Endothelial cell of umbilical vein (primary cell): ENCODE results near the gene CCDC121. TPM values are rescaled to one million over a fixed set of nuclear protein-coding genes. Genes with fewer than 3 reads are reported as not detected.
A peak's percentile ranks its signal among the peaks of the same experiment; 100 is the strongest.

ENCODE experiments used
- BruUV-seq: library from RNA; stranded (reverse); fragments of 400-500 nt; replicated peaks from 2 replicates; lab custom pipeline; 2021; lab: Mats Ljungman, UMichigan
- CTCF ChIA-PET: fragments of 300-600, 350-600 bp; sonication (Branson Sonifier 250); formaldehyde crosslinking; loops from one replicate; lab custom pipeline; 2021; ENCODE audit warnings: antibody characterized with exemption, inconsistent platforms; lab: Charles Lee
- POLR2A ChIA-PET: fragments of 300-600, 350-600 bp; sonication (Branson Sonifier 250); formaldehyde crosslinking; loops from one replicate; lab custom pipeline; 2021; ENCODE audit warnings: antibody characterized with exemption, inconsistent platforms; lab: Charles Lee
- DNase-seq: peaks from one replicate; pipeline ENCODE4 v3.0.0-alpha.2; 2011; ENCODE audit warnings: low read depth, low spot score
- FAIRE-seq: peaks from 2 replicates; lab custom pipeline; 2011; peaks lifted over from hg19 to GRCh38; lab: Jason Lieb, UNC
- H2AFZ ChIP-seq: 2 replicates; pipeline ENCODE4 v1.6.0; 2012; ENCODE audit warnings: low read depth, low read length, control low read depth, inconsistent platforms
- H3K27ac ChIP-seq: 2 replicates; pipeline ENCODE4 v1.5.1; 2011; ENCODE audit warnings: low read depth, mild to moderate bottlenecking, control low read depth, low read length, moderate library complexity; ENCODE audit not compliant: insufficient read depth
- H3K27me3 ChIP-seq, 2 experiments: 2 replicates each; pipeline versions ENCODE4 v1.6.0 to v1.6.1; 2011; ENCODE audit warnings: low read length in 2 of 2, mixed read lengths in 1 of 2; ENCODE audit not compliant: control insufficient read depth in 2 of 2, insufficient read depth in 2 of 2
- H3K36me3 ChIP-seq, 2 experiments: 2 replicates in 1 of 2; 3 replicates in 1 of 2; pipeline ENCODE4 v1.5.1; 2011; ENCODE audit warnings: low read length in 2 of 2, mild to moderate bottlenecking in 1 of 2, moderate library complexity in 1 of 2; ENCODE audit not compliant: control insufficient read depth in 2 of 2, insufficient read depth in 2 of 2; ENCODE audit errors: extremely low read depth in 1 of 2
- H3K4me1 ChIP-seq: 3 replicates; pipeline ENCODE4 v1.5.1; 2011; ENCODE audit warnings: mild to moderate bottlenecking, low read length; ENCODE audit not compliant: control insufficient read depth, insufficient read depth; ENCODE audit errors: extremely low read depth
- H3K4me2 ChIP-seq: 2 replicates; pipeline ENCODE4 v1.6.1; 2011; ENCODE audit warnings: low read length, control low read depth, mixed read lengths; ENCODE audit not compliant: insufficient read depth
- H3K4me3 ChIP-seq, 3 experiments: fragments of 200-600 bp in 1 of 3; sonication (generic), shearing (Covaris generic) in 1 of 3; replicated peaks in 1 of 3; 2 replicates each; pipeline ENCODE4 v1.5.1; 2011 to 2016; ENCODE audit warnings: control low read depth in 3 of 3, low read length in 3 of 3, mild to moderate bottlenecking in 2 of 3, inconsistent platforms in 1 of 3, low read depth in 1 of 3, moderate library complexity in 1 of 3; ENCODE audit not compliant: insufficient read depth in 1 of 3
- H3K79me2 ChIP-seq: 2 replicates; pipeline ENCODE4 v1.6.0; 2012; ENCODE audit warnings: low read length, inconsistent platforms; ENCODE audit not compliant: control insufficient read depth, insufficient read depth
- H3K9ac ChIP-seq: replicated peaks from 2 replicates; pipeline ENCODE3; 2011; ENCODE audit warnings: low read length, control low read depth; ENCODE audit not compliant: insufficient read depth; ENCODE audit errors: extremely low read depth
- H3K9me1 ChIP-seq: replicated peaks from 3 replicates; pipeline ENCODE4 v1.6.0; 2011; ENCODE audit warnings: mild to moderate bottlenecking, low read length; ENCODE audit not compliant: control insufficient read depth, insufficient read depth; ENCODE audit errors: extremely low read depth
- H3K9me3 ChIP-seq: replicated peaks from 2 replicates; pipeline ENCODE4 v1.5.1; 2012; ENCODE audit warnings: low read length, inconsistent platforms; ENCODE audit not compliant: control insufficient read depth, insufficient read depth
- H4K20me1 ChIP-seq: replicated peaks from 2 replicates; pipeline ENCODE3; 2011; ENCODE audit warnings: mild to moderate bottlenecking, low read length; ENCODE audit not compliant: control insufficient read depth, insufficient read depth; ENCODE audit errors: extremely low read depth
- CTCF ChIP-seq, 2 donors: IDR thresholded peaks; 1 replicate in 1 of 2; 2 replicates in 1 of 2; pipeline ENCODE4 v1.5.1; 2011; ENCODE audit warnings: low read length in 2 of 2, mild to moderate bottlenecking in 2 of 2, moderate library complexity in 2 of 2, control low read depth in 1 of 2, inconsistent platforms in 1 of 2, low read depth in 1 of 2; ENCODE audit not compliant: insufficient read depth in 1 of 2; ENCODE audit errors: extremely low read depth in 1 of 2
- EZH2 ChIP-seq: IDR thresholded peaks from 2 replicates; pipeline ENCODE4 v1.6.1; 2012; ENCODE audit warnings: borderline replicate concordance, low read depth, mild to moderate bottlenecking, moderate library complexity, low read length, inconsistent platforms; ENCODE audit not compliant: severe bottlenecking
- FOS ChIP-seq: IDR thresholded peaks from 2 replicates; pipeline ENCODE4 v1.6.1; 2011; ENCODE audit warnings: mild to moderate bottlenecking, low read length, moderate library complexity, borderline replicate concordance; ENCODE audit not compliant: insufficient read depth
- GATA2 ChIP-seq: IDR thresholded peaks from 2 replicates; pipeline ENCODE4 v1.7.0; 2011; ENCODE audit warnings: low read depth, mild to moderate bottlenecking, moderate library complexity, mixed read lengths, low read length; ENCODE audit not compliant: insufficient read length, insufficient read depth
- JUN ChIP-seq: IDR thresholded peaks from 2 replicates; pipeline ENCODE4 v1.6.1; 2011; ENCODE audit warnings: borderline replicate concordance, low read depth; ENCODE audit not compliant: insufficient read length, insufficient read depth
- MAX ChIP-seq: IDR thresholded peaks from 2 replicates; pipeline ENCODE4 v1.6.1; 2011; ENCODE audit not compliant: insufficient read depth, insufficient read length
- MYC ChIP-seq: IDR thresholded peaks from one replicate; pipeline ENCODE4 v1.6.1; 2011; ENCODE audit warnings: mild to moderate bottlenecking, low read depth, low read length
- POLR2A ChIP-seq: IDR thresholded peaks from 2 replicates; pipeline ENCODE4 v1.6.1; 2012; ENCODE audit warnings: low read depth, mild to moderate bottlenecking, control low read depth, low read length
- POLR2AphosphoS5 ChIP-seq: IDR thresholded peaks from 2 replicates; pipeline ENCODE4 v1.6.1; 2012; ENCODE audit warnings: low read depth, mild to moderate bottlenecking, control low read depth, low read length, moderate library complexity; ENCODE audit not compliant: insufficient read depth
- dilution Hi-C: fragments of 300-500 bp; cut with MboI; formaldehyde crosslinking; loops from one replicate; pipeline ENCODE4 v1.15.0; 2019; ENCODE audit warnings: low sequenced_read_pairs; ENCODE audit not compliant: extremely low pct_ligation_motif_present
- intact Hi-C: fragments of 100-400 bp; cut with micrococcal nuclease; formaldehyde crosslinking; loops from one replicate; pipeline ENCODE4 v1.10.0; 2022
- polyA plus RNA-seq, 4 experiments: library from polyadenylated mRNA; depleted of rRNA in 3 of 4; stranded (reverse) in 3 of 4; unstranded in 1 of 4; fragments of >200 nt; gene quantifications; 2 replicates each; pipeline versions ENCODE4 v1.2.1 to v1.2.3, GENCODE V29; 2011 to 2012; ENCODE audit warnings: missing spikeins in 1 of 4
- total RNA-seq: library from RNA; stranded (reverse); gene quantifications from 2 replicates; pipeline ENCODE4 v1.2.3, GENCODE V29; 2021

The CCDC121 gene
- total and polyA plus RNA-seq, 2 donors (not counting 3 experiments of a cell fraction or from before 2014, with no cell fraction given): 0.92 to 3.3 TPM

- FAIRE-seq: peak; percentile 94
- H3K4me3 ChIP-seq: peak within 1 kb of the TSS; percentile 51 to 98 (median 94)
- no peaks in the 10 kb centered on the region for H3K36me3 ChIP-seq
- TF ChIP-seq GATA2: no peak
- TF ChIP-seq POLR2AphosphoS5: peak; percentile 93
- peak; percentile 91 for TF ChIP-seq POLR2A
- peak; percentile 59 for TF ChIP-seq JUN
- peak in 1 of 2 donors; percentile 7 for TF ChIP-seq CTCF (IDR thresholded peaks at IDR 0.05; ENCODE audit: extremely low read depth in 1 of 2, insufficient read depth in 1 of 2, low read depth in 1 of 2, low read length in 2 of 2)
- TF ChIP-seq MYC: peak; percentile 1
- TF ChIP-seq FOS: peak; percentile 52
- no peak for TF ChIP-seq EZH2
- peak; percentile 51 for TF ChIP-seq MAX
- ChIA-PET CTCF (no interaction called here), POLR2A (no interaction called here)
- H3K27ac ChIP-seq: peak within 1 kb of the TSS; percentile 77
- H2AFZ ChIP-seq: peak within 1 kb of the TSS; percentile 88
- BruUV-seq: no TSS peak
- no peaks in the 10 kb centered on the region for H3K27me3 ChIP-seq
- H4K20me1 ChIP-seq: peaks cover 3% of the 10 kb centered on the region
- H3K9me3 ChIP-seq: no peaks in the 10 kb centered on the region
- dilution Hi-C loops: loop anchor here (25.0 kb wide), 1 partner anchor 121 kb away; no protein-coding TSS in a partner anchor
- peaks cover 48% of the 10 kb centered on the region for H3K79me2 ChIP-seq
- peak; percentile 89 for DNase-seq
- H3K4me1 ChIP-seq: peaks cover 24% of the 10 kb centered on the region
- peak within 1 kb of the TSS; percentile 93 for H3K9ac ChIP-seq
- intact Hi-C loops: loop anchor here (1.0 to 5.0 kb wide), 5 partner anchors 17 to 176 kb away; partner anchors contain the start of genes NRBP1 and PPM1G
- peak within 1 kb of the TSS; percentile 96 for H3K4me2 ChIP-seq
- no peaks in the 10 kb centered on the region for H3K9me1 ChIP-seq
Observed at GRCh38 chr2:27582695-27583389, 46.0 kb downstream of the CCDC121 start, which contains the start of gene ZNF512. ZNF512 (plus strand) TSS chr2:27583042; CDS start chr2:27583113, 71 bp downstream.
